GM23338 (cell line): Measurements from ENCODE around the gene SLC22A4. TPM values are rescaled to one million over a fixed set of nuclear protein-coding genes. Genes with fewer than 3 reads are reported as not detected.

Source experiments
- ATAC-seq: fragments of 200-7000 bp; cut with Tn5 transposase; 3 replicates; pipeline ENCODE4 v1.9.1; 2020
- DNase-seq: peaks from one replicate; pipeline ENCODE4 v3.0.0-alpha.2; 2015; ENCODE audit warnings: low spot score
- H2AFZ ChIP-seq: fragments of 200-600 bp; sonication (generic); 2 replicates; pipeline ENCODE4 v1.8.0; 2016; ENCODE audit warnings: antibody characterized with exemption, mild to moderate bottlenecking, moderate library complexity
- H3F3A ChIP-seq: fragments of 200-600 bp; sonication (generic); replicated peaks from 2 replicates; pipeline ENCODE4 v1.8.0; 2017; ENCODE audit warnings: antibody characterized with exemption, mixed run types, low read depth
- H3K27ac ChIP-seq: fragments of 200-600 bp; sonication (generic); 2 replicates; pipeline ENCODE4 v1.6.1; 2016; ENCODE audit warnings: low read depth
- H3K27me3 ChIP-seq: fragments of 200-600 bp; sonication (generic); 2 replicates; pipeline ENCODE4 v1.8.0; 2016; ENCODE audit warnings: mild to moderate bottlenecking, mixed run types, moderate library complexity; ENCODE audit not compliant: insufficient read depth
- H3K36me3 ChIP-seq: fragments of 200-600 bp; sonication (generic); 2 replicates; pipeline ENCODE4 v1.8.0; 2016; ENCODE audit warnings: mild to moderate bottlenecking; ENCODE audit not compliant: insufficient read depth
- H3K4me1 ChIP-seq: fragments of 200-600 bp; sonication (generic); 2 replicates; pipeline ENCODE4 v1.8.0; 2016; ENCODE audit warnings: mild to moderate bottlenecking, moderate library complexity; ENCODE audit not compliant: insufficient read depth
- H3K4me2 ChIP-seq: fragments of 200-600 bp; sonication (generic); 2 replicates; pipeline ENCODE4 v1.7.1; 2017; ENCODE audit warnings: mixed run types
- H3K4me3 ChIP-seq: fragments of 200-600 bp; sonication (generic); 2 replicates; pipeline ENCODE4 v1.6.1; 2016; ENCODE audit warnings: mixed run types
- H3K79me2 ChIP-seq: fragments of 200-600 bp; sonication (generic); replicated peaks from 2 replicates; pipeline ENCODE4 v1.8.0; 2017; ENCODE audit warnings: mild to moderate bottlenecking; ENCODE audit not compliant: insufficient read depth
- H3K9me2 ChIP-seq: fragments of 200-600 bp; sonication (generic); 2 replicates; pipeline ENCODE4 v1.8.0; 2017; ENCODE audit not compliant: insufficient read depth
- H4K20me1 ChIP-seq: fragments of 200-600 bp; sonication (generic); replicated peaks from 2 replicates; pipeline ENCODE4 v1.8.0; 2017; ENCODE audit warnings: mild to moderate bottlenecking; ENCODE audit not compliant: insufficient read depth
- H3K27ac Mint-ChIP-seq: 2 replicates; pipeline ENCODE4 v1.8.0; 2020; ENCODE audit warnings: inconsistent platforms, mild to moderate bottlenecking, moderate library complexity, mixed read lengths
- H3K27me3 Mint-ChIP-seq: 3 replicates; pipeline ENCODE4 v1.8.0; 2022; ENCODE audit warnings: low read depth, mild to moderate bottlenecking, moderate library complexity, mixed read lengths, inconsistent platforms; ENCODE audit not compliant: insufficient read depth, poor library complexity
- H3K36me3 Mint-ChIP-seq: 3 replicates; pipeline ENCODE4 v1.8.0; 2021; ENCODE audit warnings: low read depth, mild to moderate bottlenecking, inconsistent platforms, moderate library complexity, mixed read lengths
- H3K4me1 Mint-ChIP-seq: 3 replicates; pipeline ENCODE4 v1.8.0; 2020; ENCODE audit warnings: mild to moderate bottlenecking, inconsistent platforms, mixed read lengths
- H3K4me3 Mint-ChIP-seq: 3 replicates; pipeline ENCODE4 v1.8.0; 2021; ENCODE audit warnings: moderate library complexity, mild to moderate bottlenecking, inconsistent platforms, mixed read lengths
- H3K9me3 Mint-ChIP-seq: 3 replicates; pipeline ENCODE4 v1.8.0; 2020; ENCODE audit warnings: moderate library complexity, mild to moderate bottlenecking, inconsistent platforms, mixed read lengths
- CREB1 ChIP-seq: fragments of 250-450 bp; sonication (Bioruptor Pico); IDR thresholded peaks from 2 replicates; pipeline ENCODE4 v1.5.0; 2020; ENCODE audit warnings: low read depth, mild to moderate bottlenecking, moderate library complexity
- EZH2 ChIP-seq: fragments of 200-600 bp; sonication (generic); IDR thresholded peaks from one replicate; pipeline ENCODE4 v1.8.0; 2017; ENCODE audit warnings: antibody characterized with exemption, mild to moderate bottlenecking, low read depth; ENCODE audit not compliant: unreplicated experiment
- EZH2phosphoT487 ChIP-seq: fragments of 200-600 bp; sonication (generic); IDR thresholded peaks from one replicate; pipeline ENCODE4 v1.8.1; 2018; ENCODE audit warnings: antibody characterized with exemption; ENCODE audit not compliant: unreplicated experiment
- JUNB ChIP-seq: IDR thresholded peaks from one replicate; pipeline ENCODE4 v1.6.1; 2016; ENCODE audit warnings: antibody characterized with exemption; ENCODE audit not compliant: unreplicated experiment
- NANOG ChIP-seq: IDR thresholded peaks from 2 replicates; pipeline ENCODE4 v1.6.1; 2016; ENCODE audit warnings: antibody characterized with exemption, borderline replicate concordance
- POLR2AphosphoS5 ChIP-seq: IDR thresholded peaks from 2 replicates; pipeline ENCODE4 v1.6.1; 2016; ENCODE audit warnings: antibody characterized with exemption, low read depth
- REST ChIP-seq: IDR thresholded peaks from one replicate; pipeline ENCODE4 v1.6.1; 2018; ENCODE audit warnings: antibody characterized with exemption; ENCODE audit not compliant: unreplicated experiment
- STAT1 ChIP-seq: IDR thresholded peaks from one replicate; pipeline ENCODE4 v1.6.1; 2016; ENCODE audit warnings: antibody characterized with exemption; ENCODE audit not compliant: unreplicated experiment
- ZNF114 ChIP-seq: fragments of 250-450 bp; sonication (Bioruptor Pico); IDR thresholded peaks from 2 replicates; pipeline ENCODE4 v1.5.0; 2020; ENCODE audit warnings: mild to moderate bottlenecking, moderate library complexity
- ZNF331 ChIP-seq: fragments of 250-450 bp; sonication (Bioruptor Pico); IDR thresholded peaks from 2 replicates; pipeline ENCODE4 v1.5.0; 2020; ENCODE audit warnings: low read depth, mild to moderate bottlenecking, moderate library complexity
- ZNF462 ChIP-seq: fragments of 250-450 bp; sonication (Bioruptor Pico); IDR thresholded peaks from 2 replicates; pipeline ENCODE4 v1.5.0; 2020; ENCODE audit warnings: mild to moderate bottlenecking, moderate library complexity
- polyA plus RNA-seq: library from polyadenylated mRNA; unstranded; fragments of >200 nt; fragmentation: Nextera tagmentation; extraction: Ambion mirVana; gene quantifications from 2 replicates; pipeline ENCODE4 v1.2.1, GENCODE V29; 2016
- total RNA-seq: library from RNA; depleted of rRNA; stranded (reverse); fragments of >200 nt; shearing (Covaris generic); gene quantifications from 2 replicates; pipeline ENCODE4 v1.2.3, GENCODE V29; 2014
- TF ChIP-seq, protein P1 (sequence below), 2 experiments: fragments of 200-600 bp in 1 of 2; sonication (generic) in 1 of 2; conservative IDR thresholded peaks; 2 replicates each; pipeline versions ENCODE4 v1.5.1 to v1.6.1; 2016 to 2017; ENCODE audit warnings: antibody characterized with exemption in 2 of 2, low read depth in 2 of 2, mild to moderate bottlenecking in 2 of 2, moderate library complexity in 1 of 2
- TF ChIP-seq, protein P2 (sequence below): IDR thresholded peaks from 2 replicates; pipeline ENCODE4 v1.6.1; 2016; ENCODE audit warnings: antibody characterized with exemption

Gene SLC22A4
- total and polyA plus RNA-seq, 2 experiments from 2014 or later = 0.28 to 0.40 TPM

DNA sequence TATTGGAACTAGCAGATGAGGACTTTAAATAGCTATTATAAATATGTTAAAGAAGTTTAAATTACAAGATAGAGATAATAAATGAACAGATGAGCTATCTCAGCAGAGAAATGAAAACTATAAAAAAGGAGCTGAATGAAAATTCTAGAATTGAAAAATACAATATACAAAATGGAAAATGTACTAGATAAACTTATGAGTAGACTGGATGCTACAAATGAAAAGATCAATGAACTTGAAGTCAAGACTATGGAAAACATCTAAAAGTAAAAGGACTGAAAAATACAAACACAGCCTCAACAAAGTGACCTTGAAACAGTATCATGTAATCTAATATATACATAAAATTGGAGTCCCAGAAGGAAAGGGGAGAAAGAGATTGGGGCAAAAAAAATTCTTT, 47.4 kb upstream of the SLC22A4 start:
- peaks cover 24% of the 10 kb centered on the region for H3K9me3 Mint-ChIP-seq
- H3K4me1 Mint-ChIP-seq = peaks cover 6% of the 10 kb centered on the region
- no peaks in the 10 kb centered on the region for H3F3A ChIP-seq
- no peaks in the 10 kb centered on the region for H3K9me2 ChIP-seq
- no peaks in the 10 kb centered on the region for H4K20me1 ChIP-seq
- TF ChIP-seq NANOG (no peak), ZNF331 (no peak), ZNF114 (no peak), EZH2phosphoT487 (no peak), POLR2AphosphoS5 (no peak), STAT1 (no peak), EZH2 (no peak), JUNB (no peak), CREB1 (no peak), ZNF462 (no peak), REST (no peak)
- TF ChIP-seq, protein P1, sequence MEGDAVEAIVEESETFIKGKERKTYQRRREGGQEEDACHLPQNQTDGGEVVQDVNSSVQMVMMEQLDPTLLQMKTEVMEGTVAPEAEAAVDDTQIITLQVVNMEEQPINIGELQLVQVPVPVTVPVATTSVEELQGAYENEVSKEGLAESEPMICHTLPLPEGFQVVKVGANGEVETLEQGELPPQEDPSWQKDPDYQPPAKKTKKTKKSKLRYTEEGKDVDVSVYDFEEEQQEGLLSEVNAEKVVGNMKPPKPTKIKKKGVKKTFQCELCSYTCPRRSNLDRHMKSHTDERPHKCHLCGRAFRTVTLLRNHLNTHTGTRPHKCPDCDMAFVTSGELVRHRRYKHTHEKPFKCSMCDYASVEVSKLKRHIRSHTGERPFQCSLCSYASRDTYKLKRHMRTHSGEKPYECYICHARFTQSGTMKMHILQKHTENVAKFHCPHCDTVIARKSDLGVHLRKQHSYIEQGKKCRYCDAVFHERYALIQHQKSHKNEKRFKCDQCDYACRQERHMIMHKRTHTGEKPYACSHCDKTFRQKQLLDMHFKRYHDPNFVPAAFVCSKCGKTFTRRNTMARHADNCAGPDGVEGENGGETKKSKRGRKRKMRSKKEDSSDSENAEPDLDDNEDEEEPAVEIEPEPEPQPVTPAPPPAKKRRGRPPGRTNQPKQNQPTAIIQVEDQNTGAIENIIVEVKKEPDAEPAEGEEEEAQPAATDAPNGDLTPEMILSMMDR (conservative IDR thresholded peaks at IDR 0.05; ENCODE audit: low read depth in 2 of 2) = no peak
- TF ChIP-seq, protein P2, sequence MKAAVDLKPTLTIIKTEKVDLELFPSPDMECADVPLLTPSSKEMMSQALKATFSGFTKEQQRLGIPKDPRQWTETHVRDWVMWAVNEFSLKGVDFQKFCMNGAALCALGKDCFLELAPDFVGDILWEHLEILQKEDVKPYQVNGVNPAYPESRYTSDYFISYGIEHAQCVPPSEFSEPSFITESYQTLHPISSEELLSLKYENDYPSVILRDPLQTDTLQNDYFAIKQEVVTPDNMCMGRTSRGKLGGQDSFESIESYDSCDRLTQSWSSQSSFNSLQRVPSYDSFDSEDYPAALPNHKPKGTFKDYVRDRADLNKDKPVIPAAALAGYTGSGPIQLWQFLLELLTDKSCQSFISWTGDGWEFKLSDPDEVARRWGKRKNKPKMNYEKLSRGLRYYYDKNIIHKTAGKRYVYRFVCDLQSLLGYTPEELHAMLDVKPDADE = no peak
- DNase-seq (no peak), ATAC-seq (no peak)
- H3K27ac Mint-ChIP-seq = no peak overlapping the region
- peaks cover 6% of the 10 kb centered on the region for H3K27me3 Mint-ChIP-seq
- H3K4me3 ChIP-seq = no peak overlapping the region
- H2AFZ ChIP-seq = no peak overlapping the region
- H3K27me3 ChIP-seq = no peaks in the 10 kb centered on the region
- H3K36me3 Mint-ChIP-seq = peaks cover 9% of the 10 kb centered on the region
- H3K4me3 Mint-ChIP-seq = no peak overlapping the region
- H3K27ac ChIP-seq = no peak overlapping the region
- H3K4me2 ChIP-seq = no peak overlapping the region
- H3K4me1 ChIP-seq = peaks cover 3% of the 10 kb centered on the region; the same call in 1 of the 2 replicates
- no peaks in the 10 kb centered on the region for H3K79me2 ChIP-seq
- no peaks in the 10 kb centered on the region for H3K36me3 ChIP-seq
